A673 (cell line): ENCODE results near the gene FITM1.

Experiments used
- EZH2 ChIP-seq: fragments of 200-600 bp; sonication (generic); IDR thresholded peaks from 2 replicates; pipeline ENCODE4 v1.6.1; 2017; ENCODE audit warnings: borderline replicate concordance, low read depth, mild to moderate bottlenecking, mixed read lengths, antibody characterized with exemption, low read length; ENCODE audit not compliant: poor library complexity, severe bottlenecking
- TF ChIP-seq, protein P1 (sequence below): fragments of 300-800, 200-600 bp; sonication (generic); conservative IDR thresholded peaks from 2 replicates; pipeline ENCODE4 v1.5.1; 2017; ENCODE audit warnings: low read depth, mild to moderate bottlenecking, antibody characterized with exemption, low read length, moderate library complexity, mixed read lengths

DNA sequence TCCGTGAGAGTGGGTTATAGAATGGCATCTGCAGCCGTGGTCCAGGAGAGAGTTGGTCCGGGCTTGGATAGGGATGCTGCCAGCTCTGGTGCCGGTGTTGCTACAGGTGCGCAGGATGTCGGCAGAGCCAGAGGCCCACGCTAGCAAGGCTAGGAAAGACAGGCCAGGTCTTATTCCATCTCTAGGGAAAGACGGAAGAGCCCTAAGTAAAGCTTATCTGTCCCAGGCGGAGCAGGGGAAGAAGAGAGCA is 5.0 kb downstream of the FITM1 start:
- TF ChIP-seq, protein P1, sequence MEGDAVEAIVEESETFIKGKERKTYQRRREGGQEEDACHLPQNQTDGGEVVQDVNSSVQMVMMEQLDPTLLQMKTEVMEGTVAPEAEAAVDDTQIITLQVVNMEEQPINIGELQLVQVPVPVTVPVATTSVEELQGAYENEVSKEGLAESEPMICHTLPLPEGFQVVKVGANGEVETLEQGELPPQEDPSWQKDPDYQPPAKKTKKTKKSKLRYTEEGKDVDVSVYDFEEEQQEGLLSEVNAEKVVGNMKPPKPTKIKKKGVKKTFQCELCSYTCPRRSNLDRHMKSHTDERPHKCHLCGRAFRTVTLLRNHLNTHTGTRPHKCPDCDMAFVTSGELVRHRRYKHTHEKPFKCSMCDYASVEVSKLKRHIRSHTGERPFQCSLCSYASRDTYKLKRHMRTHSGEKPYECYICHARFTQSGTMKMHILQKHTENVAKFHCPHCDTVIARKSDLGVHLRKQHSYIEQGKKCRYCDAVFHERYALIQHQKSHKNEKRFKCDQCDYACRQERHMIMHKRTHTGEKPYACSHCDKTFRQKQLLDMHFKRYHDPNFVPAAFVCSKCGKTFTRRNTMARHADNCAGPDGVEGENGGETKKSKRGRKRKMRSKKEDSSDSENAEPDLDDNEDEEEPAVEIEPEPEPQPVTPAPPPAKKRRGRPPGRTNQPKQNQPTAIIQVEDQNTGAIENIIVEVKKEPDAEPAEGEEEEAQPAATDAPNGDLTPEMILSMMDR: no peak
- TF ChIP-seq EZH2: no peak
